GM12891 (cell line): ENCODE measurements around the gene EMX1.

Source experiments
- POLR2A ChIP-seq: IDR thresholded peaks from 2 replicates; pipeline ENCODE4 v1.6.1; 2011; ENCODE audit warnings: low read depth, low read length, control low read depth
- POLR2AphosphoS5 ChIP-seq: IDR thresholded peaks from 2 replicates; pipeline ENCODE4 v1.6.1; 2011; ENCODE audit warnings: low read depth, low read length, control low read depth
- POU2F2 ChIP-seq: IDR thresholded peaks from 2 replicates; pipeline ENCODE4 v1.6.1; 2011; ENCODE audit warnings: low read depth, mild to moderate bottlenecking, control low read depth, low read length, moderate library complexity
- SPI1 ChIP-seq: IDR thresholded peaks from 2 replicates; pipeline ENCODE4 v1.6.1; 2011; ENCODE audit warnings: low read depth, low read length, control low read depth
- TAF1 ChIP-seq: IDR thresholded peaks from 2 replicates; pipeline ENCODE4 v1.6.1; 2011; ENCODE audit warnings: low read depth, low read length, control low read depth

- TF ChIP-seq POLR2A = no peak
- TF ChIP-seq TAF1 = no peak
- TF ChIP-seq POLR2AphosphoS5 = no peak
- no peak for TF ChIP-seq SPI1
- TF ChIP-seq POU2F2 = no peak
Observed at GRCh38 chr2:72895759-72896281, 21.5 kb upstream of the EMX1 start.
